HG03558 (cell line): Measurements from ENCODE around the gene ZNF436.

ENCODE experiments used
- ATAC-seq: cut with Tn5 transposase; IDR thresholded peaks from one replicate; pipeline ENCODE4 v1.9.1; 2021; ENCODE audit warnings: moderate number of reproducible peaks; ENCODE audit not compliant: unreplicated experiment; ENCODE audit errors: extremely low read depth

ZNF436 gene

DNA sequence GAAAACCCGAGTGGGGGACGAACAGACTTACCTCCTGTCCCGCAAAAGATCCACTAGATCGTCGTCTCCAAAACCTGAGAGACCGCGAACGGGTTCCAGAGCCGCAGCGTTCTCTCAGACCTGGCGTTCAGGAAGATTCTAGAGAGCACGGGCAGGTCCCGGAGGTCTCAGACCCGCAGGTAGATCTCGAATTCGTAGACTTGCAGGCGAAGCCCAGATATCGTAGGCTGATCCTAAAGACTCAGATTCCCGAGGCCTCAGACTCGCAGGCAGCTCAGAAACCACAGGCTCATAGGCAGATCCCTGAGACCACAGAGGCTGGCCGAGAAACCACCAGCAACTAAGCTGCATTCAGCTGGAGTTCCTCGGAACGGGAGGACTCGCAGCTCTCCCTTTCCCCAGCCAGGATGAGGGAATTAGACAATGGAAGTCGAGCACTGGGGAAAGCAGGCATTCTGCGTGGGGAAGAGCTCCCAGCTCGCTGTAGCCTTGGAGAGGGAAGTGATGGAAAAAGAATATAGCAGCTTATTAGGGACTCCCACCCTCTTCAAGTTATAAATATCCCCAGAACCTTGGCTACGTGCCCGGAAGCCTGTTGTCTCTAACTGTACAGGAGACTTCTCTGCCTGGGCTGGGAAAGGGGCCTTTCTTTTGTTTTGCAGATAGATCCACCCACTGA, at the start of gene ZNF436:
ZNF436 (minus strand) TSS at position 502 of the 679 bp plus-strand sequence. CDS start 1,831 bp downstream, outside the sequence.
- ATAC-seq: no peak

DNA sequence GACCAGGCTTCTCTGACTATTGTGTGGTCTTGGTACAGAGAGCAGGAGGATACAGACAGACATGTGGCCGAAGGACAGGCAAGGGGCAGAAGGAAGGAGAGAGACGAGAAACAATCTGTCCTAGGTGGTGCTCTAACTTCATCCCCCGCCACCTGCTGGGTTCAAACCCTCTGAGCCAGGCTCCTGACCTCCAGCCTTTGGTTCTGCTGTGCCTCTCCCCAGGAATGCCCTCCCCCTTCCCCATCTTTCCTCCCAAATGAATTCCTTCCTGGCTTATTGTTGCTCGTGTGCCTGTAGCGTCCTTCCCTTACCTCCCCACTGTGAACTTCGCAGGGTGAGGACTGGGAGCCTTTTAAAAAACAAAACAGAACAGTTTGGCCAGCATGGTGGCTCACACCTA, 49.5 kb upstream of the ZNF436 start:
- no peak for ATAC-seq

GRCh38 chr1:23417570-23417969, 47.9 kb upstream of the ZNF436 start:
- ATAC-seq: no peak

- no peak for ATAC-seq
These were observed 47.3 kb upstream of the ZNF436 start for GRCh38 chr1:23416964-23417363.

DNA sequence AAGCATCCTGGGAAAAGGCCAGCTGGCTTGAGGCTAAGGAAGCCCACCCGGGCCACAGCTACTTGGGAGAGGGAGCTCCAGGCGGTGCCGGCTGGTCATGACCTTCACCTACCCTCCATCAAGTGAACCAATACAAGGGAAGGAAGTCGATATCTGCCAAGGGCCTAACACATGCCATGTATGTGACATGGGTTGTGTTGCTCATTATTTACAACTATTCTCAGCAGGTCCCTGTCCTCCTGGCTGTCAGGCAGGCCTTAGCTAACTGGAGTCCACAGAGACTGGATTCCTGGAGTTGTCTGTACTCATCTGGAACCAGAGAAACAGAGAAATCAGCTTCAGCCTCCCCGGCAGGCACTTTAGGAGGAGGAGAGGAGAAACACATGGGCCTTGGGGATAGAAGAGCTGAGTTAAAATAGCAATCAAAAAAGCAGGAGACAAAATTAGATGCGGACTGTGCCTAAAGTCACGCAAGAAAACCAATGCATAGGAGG, 39.2 kb upstream of the ZNF436 start:
- no peak for ATAC-seq

DNA sequence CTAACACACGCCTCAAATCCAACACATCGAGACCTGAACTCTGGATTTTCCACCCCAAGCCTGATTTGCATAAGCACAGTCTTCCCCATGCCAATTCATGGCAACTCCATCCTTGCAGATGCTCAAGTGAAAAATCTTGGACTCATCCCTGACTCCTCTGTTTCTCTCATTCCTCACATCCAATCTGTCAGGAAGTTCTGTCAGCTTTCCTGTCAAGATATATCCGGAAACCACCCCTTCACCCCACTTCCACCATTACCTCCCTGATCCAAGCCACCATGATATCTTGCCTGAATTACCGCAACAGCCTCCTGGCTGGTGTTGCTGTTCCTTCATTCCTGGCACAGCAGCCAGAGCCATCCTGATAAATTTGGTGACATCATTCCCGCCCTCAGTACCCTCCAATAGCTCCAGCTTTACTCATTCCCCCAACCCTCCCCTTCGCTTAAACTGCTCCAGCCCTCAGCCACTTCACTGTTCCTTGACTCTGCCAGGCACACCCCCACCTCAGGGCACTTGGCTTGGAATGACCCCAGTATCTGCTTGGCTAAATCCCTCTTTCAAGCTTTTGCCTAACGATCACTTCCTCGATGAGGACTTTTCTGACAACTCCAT, 37.5 kb upstream of the ZNF436 start:
- ATAC-seq: no peak

- ATAC-seq: no peak
These were observed 36.3 kb upstream of the ZNF436 start for GRCh38 chr1:23405946-23406345.

GRCh38 chr1:23403735-23404486, 34.3 kb upstream of the ZNF436 start:
- ATAC-seq: no peak

GRCh38 chr1:23403355-23403734, 33.7 kb upstream of the ZNF436 start:
- no peak for ATAC-seq

DNA sequence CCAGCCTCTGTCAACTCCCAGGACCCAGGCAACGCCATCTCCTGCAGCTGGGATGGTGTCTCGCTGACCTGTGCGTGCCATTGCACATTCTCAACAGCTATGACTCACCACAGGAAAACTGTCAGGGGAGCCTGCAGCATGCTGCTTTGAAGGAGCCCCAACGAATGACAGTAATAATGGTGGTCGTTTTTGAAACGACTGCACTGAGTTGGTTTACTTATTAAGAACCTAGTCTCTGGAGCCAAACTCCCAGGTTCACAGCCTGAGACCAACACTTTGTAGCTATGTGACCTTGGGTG, 33.4 kb upstream of the ZNF436 start:
- ATAC-seq: no peak

- no peak for ATAC-seq
These were observed 32.8 kb upstream of the ZNF436 start for GRCh38 chr1:23402286-23403037.

GRCh38 chr1:23401313-23401712, 31.7 kb upstream of the ZNF436 start:
- ATAC-seq: no peak

GRCh38 chr1:23400324-23401114, 30.9 kb upstream of the ZNF436 start:
- ATAC-seq: no peak

DNA sequence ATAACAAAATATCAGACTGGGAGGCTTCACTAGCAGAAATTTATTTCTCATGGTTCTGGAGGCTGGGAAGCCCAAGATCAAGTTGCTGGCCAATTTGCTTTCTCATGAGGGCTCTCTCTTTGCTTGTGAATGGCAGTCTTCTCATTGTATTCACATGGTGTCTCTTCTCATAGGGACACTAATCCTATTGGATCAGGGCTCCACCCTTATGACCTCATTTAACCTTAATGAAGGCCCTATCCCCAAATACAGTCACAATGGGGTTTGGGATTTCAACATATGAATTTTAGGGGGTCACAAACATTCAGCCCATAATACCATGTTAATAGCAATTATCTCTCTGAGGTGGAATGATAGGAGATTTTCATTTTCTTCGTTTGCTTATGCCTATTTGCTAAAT, 29.6 kb upstream of the ZNF436 start:
- ATAC-seq: no peak

- no peak for ATAC-seq
These were observed 28.3 kb upstream of the ZNF436 start for GRCh38 chr1:23397908-23398307.

DNA sequence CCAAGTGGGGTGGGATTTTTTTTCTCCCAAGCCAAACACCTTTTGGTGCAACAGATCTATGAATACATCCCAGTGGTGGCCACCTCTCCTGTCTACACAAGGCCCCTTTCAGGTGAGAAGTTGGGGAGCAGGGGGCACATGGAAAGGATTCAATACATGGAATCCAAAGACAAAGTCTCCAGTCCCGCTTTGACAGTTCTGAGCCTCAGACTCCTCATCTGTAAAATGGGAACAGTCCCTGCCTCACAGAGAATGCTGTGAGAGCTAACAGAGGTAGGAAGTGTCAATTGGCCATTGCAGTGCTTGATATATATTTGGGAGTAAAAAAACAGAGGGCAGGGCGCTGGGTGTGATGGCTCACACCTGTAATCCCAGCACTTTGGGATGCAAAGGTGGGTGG, 26.7 kb upstream of the ZNF436 start:
- ATAC-seq: no peak

GRCh38 chr1:23395849-23396248, 26.2 kb upstream of the ZNF436 start:
- no peak for ATAC-seq

DNA sequence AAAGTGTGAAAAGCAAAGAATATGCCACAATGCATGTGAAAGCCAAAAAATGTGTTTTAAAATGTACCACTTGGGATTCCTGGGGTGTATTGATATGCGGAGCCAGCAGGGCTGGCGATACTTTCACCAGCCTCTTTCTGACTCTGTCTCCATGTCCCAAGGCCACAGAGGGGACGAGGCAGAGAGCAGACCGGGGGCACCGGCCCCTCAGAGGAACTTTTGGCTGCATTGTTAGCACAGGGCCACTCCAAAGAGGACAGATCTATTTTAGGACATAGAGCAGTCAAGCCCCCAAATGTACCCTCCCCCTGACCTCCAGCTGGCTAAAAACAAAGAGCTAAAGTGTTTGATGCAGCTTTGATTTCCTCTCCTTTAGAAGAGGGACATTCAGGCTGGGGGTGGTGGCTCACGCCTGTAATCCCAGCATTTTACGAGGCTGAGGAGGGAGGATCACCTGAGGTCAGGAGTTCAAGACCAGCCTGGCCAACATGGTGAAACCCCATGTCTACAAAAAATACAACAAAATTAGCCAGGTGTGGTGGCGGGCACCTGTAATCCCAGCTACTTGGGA, 25.6 kb upstream of the ZNF436 start:
- no peak for ATAC-seq

- no peak for ATAC-seq
These were observed 25.0 kb upstream of the ZNF436 start for GRCh38 chr1:23394684-23395083.

GRCh38 chr1:23394181-23394580, 24.5 kb upstream of the ZNF436 start:
- ATAC-seq: no peak
